ENCODE results near the gene LPAR1.
"Not testable (repeated sequence)": the region's sequence is repeated elsewhere in the genome, so short reads cannot be mapped to it uniquely, and the experiment has no call there.

The LPAR1 gene

GRCh38 chr9:110835404-110835803 lies 202.9 kb downstream of the LPAR1 start:
- H3K27me3 Mint-ChIP-seq = no peaks in the 10 kb centered on the region
- H3K4me1 Mint-ChIP-seq = no peaks in the 10 kb centered on the region
- ATAC-seq (no peak), DNase-seq (no peak)
- H3K27ac Mint-ChIP-seq = no peak overlapping the region
- no peak overlapping the region for H3K4me3 Mint-ChIP-seq
- H3K9me3 Mint-ChIP-seq = peaks cover 6 to 7% of the 10 kb centered on the region in 2 donors

- DNase-seq (no peak), ATAC-seq (no peak)
- Mint-ChIP-seq H3K27me3 (no peaks in the 10 kb centered on the region), H3K9me3 (peaks cover 6 to 12% of the 10 kb centered on the region in 2 donors), H3K4me1 (no peaks in the 10 kb centered on the region), H3K27ac (no peak overlapping the region), H3K4me3 (no peak overlapping the region)
Observed at GRCh38 chr9:110832926-110833325, 205.3 kb downstream of the LPAR1 start.

- H3K27me3 Mint-ChIP-seq = no peaks in the 10 kb centered on the region
- H3K4me1 Mint-ChIP-seq = no peaks in the 10 kb centered on the region
- H3K9me3 Mint-ChIP-seq = peaks cover 4 to 12% of the 10 kb centered on the region in 2 donors
- H3K4me3 Mint-ChIP-seq = no peak overlapping the region
- DNase-seq (no peak), ATAC-seq (no peak)
- H3K27ac Mint-ChIP-seq = no peak overlapping the region
Observed at GRCh38 chr9:110830495-110830894, 207.8 kb downstream of the LPAR1 start.

GRCh38 chr9:110828264-110828663 lies 210.0 kb downstream of the LPAR1 start:
- Mint-ChIP-seq H3K4me1 (no peaks in the 10 kb centered on the region), H3K27me3 (no peaks in the 10 kb centered on the region), H3K27ac (no peak overlapping the region), H3K4me3 (no peak overlapping the region), H3K9me3 (peaks cover 11 to 12% of the 10 kb centered on the region in 2 donors)
- no peak for ATAC-seq
- no peak for DNase-seq

- not testable (repeated sequence) for H3K4me1 Mint-ChIP-seq, H3K27ac Mint-ChIP-seq, DNase-seq, H3K4me3 Mint-ChIP-seq, H3K27me3 Mint-ChIP-seq, ATAC-seq
- peaks cover 11 to 19% of the 10 kb centered on the region in 2 donors for H3K9me3 Mint-ChIP-seq
Observed at GRCh38 chr9:110826400-110826799, 211.9 kb downstream of the LPAR1 start.

GRCh38 chr9:110825950-110826349 lies 212.3 kb downstream of the LPAR1 start:
- Mint-ChIP-seq H3K9me3 (peaks cover 11 to 19% of the 10 kb centered on the region in 2 donors), H3K27me3 (no peaks in the 10 kb centered on the region), H3K4me3 (no peak overlapping the region)

GRCh38 chr9:110825129-110825528 lies 213.1 kb downstream of the LPAR1 start:
- H3K27me3 Mint-ChIP-seq, DNase-seq, H3K4me1 Mint-ChIP-seq, H3K27ac Mint-ChIP-seq, H3K4me3 Mint-ChIP-seq, ATAC-seq: not testable (repeated sequence)
- peaks cover 11% of the 10 kb centered on the region in 2 donors for H3K9me3 Mint-ChIP-seq

More at GRCh38 chr9:110825950-110826349, 212.3 kb downstream of the LPAR1 start:
- DNase-seq (no peak), ATAC-seq (no peak)
- Mint-ChIP-seq H3K27ac (no peak overlapping the region), H3K4me1 (no peaks in the 10 kb centered on the region)

All from stimulated activated naive CD8-positive, alpha-beta T cell treated with anti-CD3 and anti-CD28 coated beads, Interleukin-15, amount 100 ng/mL, for 72 hours (primary cell).